ENCODE results near the gene SMOC2.

The SMOC2 gene

GRCh38 chr6:168714547-168715260 lies 273.7 kb downstream of the SMOC2 start:
- no peak for DNase-seq (ENCODE audit: low read depth)

DNA sequence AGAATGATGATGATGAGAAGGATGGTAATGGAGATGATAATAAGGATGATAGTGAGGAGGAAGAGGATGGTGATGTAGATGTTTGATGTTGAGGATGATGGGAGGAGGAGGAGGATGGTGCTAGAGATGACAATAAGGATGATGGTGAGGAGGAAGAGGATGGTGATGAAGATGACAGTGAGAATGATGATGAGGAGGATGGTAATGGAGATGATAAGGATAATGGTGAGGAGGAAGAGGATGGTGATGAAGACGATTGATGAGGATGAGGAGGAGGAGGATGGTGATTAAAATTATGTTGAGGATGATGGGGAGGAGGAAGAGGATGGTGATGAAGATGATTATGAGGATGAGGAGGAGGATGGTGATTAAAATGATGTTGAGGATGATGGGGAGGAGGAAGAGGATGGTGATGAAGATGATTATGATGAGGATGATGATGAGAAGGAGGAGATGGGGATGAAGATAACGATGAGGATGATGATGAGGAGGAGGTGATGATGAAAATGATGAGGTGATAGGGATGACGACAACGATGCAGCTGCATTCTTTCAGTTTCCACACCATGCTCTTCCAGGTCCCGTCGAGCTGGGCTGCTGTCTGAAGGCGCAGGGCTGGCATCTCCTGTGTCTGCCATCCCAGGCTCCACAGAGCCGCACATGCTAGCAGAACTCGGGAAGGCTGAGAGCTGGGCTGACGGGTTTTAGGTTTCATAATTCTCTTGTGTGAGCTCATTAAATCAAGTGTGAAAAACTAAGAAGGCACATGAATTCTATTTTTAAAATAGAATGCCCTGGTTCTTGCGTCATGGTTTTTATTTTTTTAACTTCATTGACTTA lies 274.9 kb downstream of the SMOC2 start:
- no peak for DNase-seq (ENCODE audit: low read depth)

DNA sequence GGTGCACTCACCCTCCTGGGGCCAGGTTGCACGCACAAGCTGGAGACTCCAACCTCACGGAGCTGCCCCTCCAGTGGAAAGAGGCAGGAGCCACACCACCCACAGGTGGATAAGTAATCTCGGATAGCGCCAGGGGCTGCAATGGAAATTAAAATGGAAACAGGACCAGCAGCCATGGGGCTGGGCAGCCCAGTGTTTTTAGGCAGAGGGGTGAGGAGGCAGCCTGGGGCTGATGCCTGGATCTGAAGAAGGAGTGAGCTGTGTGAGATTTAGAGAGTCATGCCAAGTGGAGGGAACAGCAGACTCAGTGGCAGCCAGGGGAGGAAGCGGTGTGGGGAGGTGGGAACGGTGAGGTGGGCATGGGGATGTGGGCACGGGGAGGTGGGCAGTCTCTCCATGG lies 275.6 kb downstream of the SMOC2 start:
- no peak for DNase-seq (ENCODE audit: low read depth)

GRCh38 chr6:168717491-168717890 lies 276.5 kb downstream of the SMOC2 start:
- no peak for DNase-seq (ENCODE audit: low read depth)
